Measurements from ENCODE around the gene DAZAP1.

DAZAP1 gene

GRCh38 chr19:1377176-1377964 lies 30.0 kb upstream of the DAZAP1 start:
- DNase-seq, result no peak

- DNase-seq, result no peak
These were observed 29.2 kb upstream of the DAZAP1 start for GRCh38 chr19:1377965-1378785.

- no peak for DNase-seq
These were observed 28.1 kb upstream of the DAZAP1 start for GRCh38 chr19:1379126-1379905.

GRCh38 chr19:1379961-1380489 lies 27.4 kb upstream of the DAZAP1 start:
- no peak for DNase-seq

- DNase-seq, result no peak
These were observed 25.1 kb upstream of the DAZAP1 start for GRCh38 chr19:1382250-1382649.

GRCh38 chr19:1383017-1383311 lies 24.4 kb upstream of the DAZAP1 start:
- DNase-seq, result no peak

GRCh38 chr19:1383312-1384084 lies 23.9 kb upstream of the DAZAP1 start, which contains the start of gene NDUFS7:
Gene NDUFS7 (plus strand): TSS chr19:1383907. CDS start chr19:1383927, 20 bp downstream.
- peak; percentile 84 for DNase-seq

- no peak for DNase-seq
These were observed 23.3 kb upstream of the DAZAP1 start for GRCh38 chr19:1384085-1384462.

- DNase-seq, result no peak
These were observed 22.8 kb upstream of the DAZAP1 start for GRCh38 chr19:1384478-1385110.

- DNase-seq, result no peak
These were observed 21.6 kb upstream of the DAZAP1 start for GRCh38 chr19:1385816-1386215.

- no peak for DNase-seq
These were observed 20.3 kb upstream of the DAZAP1 start for GRCh38 chr19:1386945-1387683.

GRCh38 chr19:1387684-1388636 lies 19.4 kb upstream of the DAZAP1 start:
- DNase-seq, result no peak

GRCh38 chr19:1388637-1389026 lies 18.8 kb upstream of the DAZAP1 start:
- no peak for DNase-seq

- DNase-seq, result no peak
These were observed 18.1 kb upstream of the DAZAP1 start for GRCh38 chr19:1389033-1389940.

- no peak for DNase-seq
These were observed 16.4 kb upstream of the DAZAP1 start for GRCh38 chr19:1390890-1391423.

- no peak for DNase-seq
These were observed 15.0 kb upstream of the DAZAP1 start for GRCh38 chr19:1392407-1392806.

- DNase-seq, result no peak
These were observed 14.4 kb upstream of the DAZAP1 start for GRCh38 chr19:1392939-1393530.

- no peak for DNase-seq
These were observed 13.5 kb upstream of the DAZAP1 start for GRCh38 chr19:1393841-1394240.

All from NCI-H1092 (cell line).